Naive thymus-derived CD8-positive, alpha-beta T cell (primary cell): ENCODE measurements around the gene EHD3. TPM values are rescaled to one million over a fixed set of nuclear protein-coding genes. Genes with fewer than 3 reads are reported as not detected.

Source experiments
- ATAC-seq, 2 donors: fragments of 150-1000 bp; cut with Tn5 transposase in 1 of 2; sonication (Bioruptor Pico), chemical (Tn5 transposase) in 1 of 2; 1 replicate in 1 of 2; 2 replicates in 1 of 2; pipeline ENCODE4 v1.10.0; 2021; ENCODE audit warnings: mild to moderate bottlenecking in 2 of 2, moderate library complexity in 2 of 2
- POLR2A ChIA-PET: fragments of 350-600 bp; sonication (Branson Sonifier 250); formaldehyde crosslinking; loops from one replicate; lab custom pipeline; 2021; ENCODE audit warnings: antibody characterized with exemption; lab: Charles Lee
- DNase-seq, 10 donors: peaks; one replicate each; pipeline versions ENCODE4 v3.0.0 to v3.0.0-alpha.2; 2020 to 2022
- H3K27ac Mint-ChIP-seq, 10 donors: one replicate each; pipeline ENCODE4 v1.8.0; 2020 to 2022; ENCODE audit warnings: mild to moderate bottlenecking in 10 of 10, mixed read lengths in 10 of 10, moderate library complexity in 4 of 10, inconsistent platforms in 1 of 10
- H3K27me3 Mint-ChIP-seq, 5 donors: one replicate each; pipeline ENCODE4 v1.8.0; 2021 to 2022; ENCODE audit warnings: mixed read lengths in 5 of 5
- H3K36me3 Mint-ChIP-seq, 3 donors: one replicate each; pipeline ENCODE4 v1.8.0; 2020 to 2022; ENCODE audit warnings: mixed read lengths in 3 of 3, mild to moderate bottlenecking in 2 of 3, inconsistent platforms in 1 of 3
- H3K4me1 Mint-ChIP-seq, 4 donors: one replicate each; pipeline ENCODE4 v1.8.0; 2021 to 2022; ENCODE audit warnings: mixed read lengths in 4 of 4
- H3K4me3 Mint-ChIP-seq, 10 donors: one replicate each; pipeline ENCODE4 v1.8.0; 2020 to 2022; ENCODE audit warnings: mild to moderate bottlenecking in 10 of 10, mixed read lengths in 10 of 10, moderate library complexity in 6 of 10, inconsistent platforms in 1 of 10
- H3K9me3 Mint-ChIP-seq, 9 donors: one replicate each; pipeline ENCODE4 v1.8.0; 2020 to 2022; ENCODE audit warnings: mixed read lengths in 9 of 9, mild to moderate bottlenecking in 3 of 9, inconsistent platforms in 1 of 9, moderate library complexity in 1 of 9
- polyA plus RNA-seq, 3 donors: library from polyadenylated mRNA; unstranded; fragments of 300-500 nt; fragmentation: Illumina TruSeq; gene quantifications; one replicate each; pipeline ENCODE4 v1.2.3, GENCODE V29; 2021
- total RNA-seq, 8 experiments: library from RNA in 2 of 8; stranded (reverse) in 2 of 8; gene quantifications; one replicate each; pipeline ENCODE4 v1.2.3 and lab custom pipeline; 2021 to 2026

EHD3 gene
- total RNA-seq (1 to 10 TPM; 3.2 to 3.6 TPM), polyA plus RNA-seq (1 to 10 TPM; 2.0 to 4.6 (median 2.6) TPM), total RNA-seq (lab: John Stamatoyannopoulos, UW) (3.0 to 9.5 (median 7.0) reads per million in 6 experiments)

GRCh38 chr2:31233741-31234682 lies at the start of gene EHD3:
TSS of gene EHD3 (plus strand) at chr2:31234152. CDS start at chr2:31234622, 470 bp downstream.
- DNase-seq, result peak; percentile 53 to 86 (median 67)
- Mint-ChIP-seq H3K36me3 (no peaks in the 10 kb centered on the region), H3K9me3 (no peaks in the 10 kb centered on the region), H3K27me3 (peaks cover 0 to 9% (median 4%) of the 10 kb centered on the region in 5 donors), H3K4me3 (peak within 1 kb of the TSS; percentile 76 to 88 (median 83)), H3K27ac (peak within 1 kb of the TSS in 7 of 10 donors; percentile 6 to 79 (median 63)), H3K4me1 (peaks cover 9 to 38% (median 25%) of the 10 kb centered on the region in 4 donors)
- POLR2A ChIA-PET, result interaction anchor here (0.9 to 1.4 kb wide), 2 partner anchors 10 to 523 kb away, joined by 3 read pairs; no protein-coding TSS in a partner anchor
- peak; percentile 96 to 99 for ATAC-seq

DNA sequence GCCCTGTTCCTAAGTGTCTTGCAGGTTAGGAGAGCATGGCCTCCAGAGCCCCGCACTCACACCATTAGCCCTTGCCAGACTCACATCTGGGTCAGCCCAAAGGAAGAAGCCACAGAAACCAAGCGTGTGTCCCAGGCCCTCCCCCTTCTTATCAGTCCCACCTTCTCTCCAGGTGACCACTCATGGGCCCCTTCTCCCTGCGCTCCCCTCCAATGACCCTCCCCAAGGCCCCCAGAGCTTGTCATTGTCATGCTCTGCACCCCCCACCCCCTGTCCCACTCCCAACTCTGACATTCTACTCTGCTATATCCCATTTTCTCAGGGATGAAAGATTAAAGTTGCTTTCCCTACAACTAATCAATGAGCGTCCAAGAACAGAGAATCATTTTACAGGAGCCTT lies 46.8 kb upstream of the EHD3 start:
- Mint-ChIP-seq H3K4me3 (no peak overlapping the region), H3K36me3 (peaks cover 0 to 6% (median 4%) of the 10 kb centered on the region in 3 donors), H3K9me3 (peaks cover 0 to 11% (median 1%) of the 10 kb centered on the region in 9 donors), H3K4me1 (no peaks in the 10 kb centered on the region), H3K27ac (no peak overlapping the region), H3K27me3 (peaks cover 0 to 3% (median 0%) of the 10 kb centered on the region in 5 donors)
- no peak for DNase-seq
- ATAC-seq, result no peak
- POLR2A ChIA-PET, result no interaction called here

DNA sequence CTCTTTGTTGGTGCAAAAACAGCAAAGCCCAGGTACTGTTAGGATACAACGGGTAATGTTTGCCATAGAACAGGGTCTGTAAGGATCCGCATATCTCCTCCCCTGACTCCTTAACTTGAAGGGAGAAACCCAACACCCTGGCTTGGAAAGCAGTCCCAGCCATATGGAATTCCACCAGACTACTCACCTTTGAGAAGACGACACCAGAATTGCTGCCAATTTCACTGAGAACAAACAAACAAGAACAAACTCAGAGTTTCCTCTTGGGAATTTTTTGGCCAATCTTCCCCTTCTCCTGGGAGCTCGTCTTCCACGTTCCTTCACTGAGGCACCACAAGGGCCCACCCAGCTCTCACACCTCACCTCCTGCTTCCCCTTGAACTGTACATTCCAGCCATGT lies 45.8 kb upstream of the EHD3 start:
- H3K4me1 Mint-ChIP-seq, result no peaks in the 10 kb centered on the region
- peaks cover 0 to 3% (median 0%) of the 10 kb centered on the region in 5 donors for H3K27me3 Mint-ChIP-seq
- no peak overlapping the region for H3K4me3 Mint-ChIP-seq
- H3K27ac Mint-ChIP-seq, result no peak overlapping the region
- POLR2A ChIA-PET, result no interaction called here
- H3K36me3 Mint-ChIP-seq, result peaks cover 0 to 6% (median 4%) of the 10 kb centered on the region in 3 donors
- peaks cover 0 to 11% (median 1%) of the 10 kb centered on the region in 9 donors for H3K9me3 Mint-ChIP-seq
- no peak for ATAC-seq
- no peak for DNase-seq

GRCh38 chr2:31189141-31189540 lies 44.8 kb upstream of the EHD3 start:
- peaks cover 0 to 5% (median 0%) of the 10 kb centered on the region in 3 donors for H3K36me3 Mint-ChIP-seq
- H3K9me3 Mint-ChIP-seq, result peaks cover 0 to 6% (median 0%) of the 10 kb centered on the region in 9 donors
- no peak overlapping the region for H3K4me3 Mint-ChIP-seq

DNA sequence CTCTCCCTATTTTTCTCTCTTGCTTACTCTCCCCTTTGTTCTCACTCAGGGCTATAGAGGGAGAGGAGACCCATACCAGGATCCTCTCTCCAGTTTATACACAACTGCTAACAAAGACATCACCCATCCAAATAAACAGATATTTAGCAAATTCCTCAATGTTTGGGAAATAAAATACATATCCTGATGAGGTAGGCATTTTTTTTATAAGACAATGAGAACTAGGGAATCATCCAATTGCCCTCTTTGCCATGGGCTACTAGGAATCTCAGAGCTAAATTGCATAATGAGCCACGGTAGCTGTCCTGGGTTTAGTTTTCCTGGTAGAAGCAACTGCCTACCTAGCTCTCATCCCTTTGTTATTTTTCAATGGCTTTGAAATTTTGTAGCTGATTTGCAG lies 43.8 kb upstream of the EHD3 start:
- Mint-ChIP-seq H3K27me3 (peaks cover 0 to 3% (median 0%) of the 10 kb centered on the region in 5 donors), H3K9me3 (no peaks in the 10 kb centered on the region), H3K4me3 (no peak overlapping the region), H3K27ac (no peak overlapping the region), H3K36me3 (no peaks in the 10 kb centered on the region), H3K4me1 (no peaks in the 10 kb centered on the region)
- ATAC-seq (no peak), DNase-seq (no peak)
- POLR2A ChIA-PET, result interaction anchor here (0.7 kb wide), 1 partner anchor 112 kb away, joined by 3 read pairs; no protein-coding TSS in a partner anchor

More at GRCh38 chr2:31189141-31189540, 44.8 kb upstream of the EHD3 start:
- Mint-ChIP-seq H3K4me1 (no peaks in the 10 kb centered on the region), H3K27ac (no peak overlapping the region), H3K27me3 (peaks cover 0 to 3% (median 0%) of the 10 kb centered on the region in 5 donors)
- DNase-seq (no peak), ATAC-seq (no peak)
- POLR2A ChIA-PET, result no interaction called here

DNA sequence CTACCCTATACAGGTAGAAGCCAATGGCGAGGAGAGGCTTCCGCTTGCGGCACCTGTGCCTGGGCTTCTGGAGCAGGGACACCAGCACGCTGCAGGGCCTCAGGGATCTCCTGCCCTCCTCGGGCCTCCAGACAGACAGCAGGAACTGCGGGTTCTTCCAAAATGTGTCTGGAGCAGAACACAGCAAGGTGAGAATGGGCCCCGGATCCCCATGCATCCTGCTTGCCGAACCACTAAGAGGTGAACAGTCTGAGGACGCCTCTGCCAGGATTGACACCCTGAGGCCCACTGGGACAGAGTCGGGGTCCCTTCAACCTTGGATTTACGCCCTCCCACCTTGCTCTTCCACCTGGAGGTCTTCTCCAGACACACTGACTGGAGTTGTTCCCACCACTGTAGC lies 42.0 kb upstream of the EHD3 start:
- DNase-seq, result no peak
- ATAC-seq, result no peak
- H3K27me3 Mint-ChIP-seq, result peaks cover 0 to 3% (median 0%) of the 10 kb centered on the region in 5 donors
- POLR2A ChIA-PET, result no interaction called here
- peaks cover 0 to 2% (median 0%) of the 10 kb centered on the region in 9 donors for H3K9me3 Mint-ChIP-seq
- no peaks in the 10 kb centered on the region for H3K4me1 Mint-ChIP-seq
- H3K36me3 Mint-ChIP-seq, result no peaks in the 10 kb centered on the region
- no peak overlapping the region for H3K27ac Mint-ChIP-seq
- H3K4me3 Mint-ChIP-seq, result no peak overlapping the region

DNA sequence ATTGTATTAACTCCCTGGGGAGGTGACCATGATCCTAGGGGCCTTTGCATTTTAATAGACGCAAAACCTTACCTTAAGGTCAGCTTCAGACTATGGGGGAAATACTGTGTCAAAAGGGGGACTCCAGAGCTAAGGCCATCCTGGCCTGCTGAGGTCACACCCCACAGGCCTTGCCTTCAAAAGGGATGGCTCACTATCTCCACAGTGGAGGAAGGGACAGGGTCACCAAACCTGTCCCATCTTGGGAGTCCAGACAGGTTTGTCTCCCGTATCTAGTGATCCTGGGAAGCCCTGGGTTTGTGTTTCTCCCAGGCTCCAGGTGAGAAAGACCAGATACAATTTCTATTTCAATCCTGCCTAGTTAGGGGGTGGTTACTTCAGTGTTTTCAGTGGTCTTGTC lies 41.6 kb upstream of the EHD3 start:
- Mint-ChIP-seq H3K4me1 (no peaks in the 10 kb centered on the region), H3K27me3 (peaks cover 0 to 3% (median 0%) of the 10 kb centered on the region in 5 donors), H3K4me3 (no peak overlapping the region), H3K36me3 (no peaks in the 10 kb centered on the region), H3K9me3 (peaks cover 0 to 2% (median 0%) of the 10 kb centered on the region in 9 donors), H3K27ac (no peak overlapping the region)
- DNase-seq (no peak), ATAC-seq (no peak)
- POLR2A ChIA-PET, result no interaction called here

DNA sequence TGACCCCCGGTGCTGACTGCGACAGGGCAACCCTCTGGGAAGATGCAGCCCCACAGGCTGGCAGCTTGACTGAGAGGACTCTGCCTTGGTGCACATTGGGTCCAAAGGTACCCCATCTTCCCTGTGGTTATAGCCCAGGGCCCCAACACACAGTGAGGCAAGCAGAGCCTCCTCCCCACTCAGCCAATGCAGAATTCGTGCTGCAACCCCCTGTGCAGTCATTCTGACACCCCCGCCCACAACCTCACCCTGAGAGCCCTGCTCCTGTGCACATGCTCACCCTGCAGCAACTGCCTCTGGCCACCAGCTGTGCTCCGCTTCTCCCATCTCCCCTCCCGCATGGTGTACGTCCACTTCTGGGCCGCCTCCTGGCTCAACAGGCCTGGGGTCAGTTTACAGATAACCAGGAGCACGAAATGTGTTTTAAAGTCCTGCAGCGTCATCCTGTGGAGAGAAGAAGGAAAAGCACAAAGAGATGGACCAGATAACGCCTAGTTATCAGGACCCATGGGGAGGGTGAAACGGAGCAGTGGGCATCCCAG lies 41.0 kb upstream of the EHD3 start:
- POLR2A ChIA-PET, result no interaction called here
- ATAC-seq (no peak), DNase-seq (no peak)
- H3K9me3 Mint-ChIP-seq, result peaks cover 0 to 2% (median 0%) of the 10 kb centered on the region in 9 donors
- peaks cover 0 to 3% (median 0%) of the 10 kb centered on the region in 5 donors for H3K27me3 Mint-ChIP-seq
- no peaks in the 10 kb centered on the region for H3K36me3 Mint-ChIP-seq
- no peaks in the 10 kb centered on the region for H3K4me1 Mint-ChIP-seq
- H3K27ac Mint-ChIP-seq, result no peak overlapping the region
- no peak overlapping the region for H3K4me3 Mint-ChIP-seq

GRCh38 chr2:31193806-31194205 lies 40.1 kb upstream of the EHD3 start:
- Mint-ChIP-seq H3K27ac (no peak overlapping the region), H3K36me3 (peaks cover 0 to under 1% (median 0%) of the 10 kb centered on the region in 3 donors), H3K27me3 (no peaks in the 10 kb centered on the region), H3K4me3 (no peak overlapping the region), H3K9me3 (peaks cover 0 to 2% (median 0%) of the 10 kb centered on the region in 9 donors), H3K4me1 (no peaks in the 10 kb centered on the region)
- ATAC-seq (no peak), DNase-seq (no peak)
- POLR2A ChIA-PET, result no interaction called here

GRCh38 chr2:31196622-31197021 lies 37.3 kb upstream of the EHD3 start:
- POLR2A ChIA-PET, result no interaction called here
- Mint-ChIP-seq H3K9me3 (peaks cover 0 to 2% (median 0%) of the 10 kb centered on the region in 9 donors), H3K36me3 (peaks cover 0 to 5% (median 0%) of the 10 kb centered on the region in 3 donors), H3K4me1 (no peaks in the 10 kb centered on the region), H3K27ac (no peak overlapping the region), H3K4me3 (no peak overlapping the region), H3K27me3 (no peaks in the 10 kb centered on the region)
- ATAC-seq, result no peak
- DNase-seq, result no peak

DNA sequence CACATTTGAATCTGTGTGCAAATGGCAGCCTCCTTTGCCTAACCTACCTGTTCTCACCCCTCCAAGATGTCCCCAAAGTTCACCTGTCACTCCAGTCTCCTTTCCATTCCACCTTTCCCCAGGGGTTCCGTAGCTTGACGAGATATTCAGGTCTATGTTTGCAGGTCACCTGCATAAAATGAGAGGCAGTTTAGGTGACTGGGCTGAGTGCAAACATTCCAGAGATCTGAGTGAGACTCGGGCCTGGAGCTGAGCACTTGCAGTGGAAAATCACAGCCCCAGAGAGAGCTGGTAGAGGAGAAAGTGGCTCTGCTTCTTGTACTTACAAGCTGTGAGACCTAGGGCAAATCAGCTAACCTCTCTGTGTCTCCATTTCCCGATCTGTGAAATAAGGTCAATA lies 36.8 kb upstream of the EHD3 start:
- no peak overlapping the region for H3K4me3 Mint-ChIP-seq
- no peaks in the 10 kb centered on the region for H3K27me3 Mint-ChIP-seq
- peaks cover 0 to 5% (median 0%) of the 10 kb centered on the region in 3 donors for H3K36me3 Mint-ChIP-seq
- POLR2A ChIA-PET, result no interaction called here
- no peaks in the 10 kb centered on the region for H3K4me1 Mint-ChIP-seq
- peaks cover 0 to 2% (median 0%) of the 10 kb centered on the region in 9 donors for H3K9me3 Mint-ChIP-seq
- H3K27ac Mint-ChIP-seq, result no peak overlapping the region
- no peak for ATAC-seq
- DNase-seq, result no peak

DNA sequence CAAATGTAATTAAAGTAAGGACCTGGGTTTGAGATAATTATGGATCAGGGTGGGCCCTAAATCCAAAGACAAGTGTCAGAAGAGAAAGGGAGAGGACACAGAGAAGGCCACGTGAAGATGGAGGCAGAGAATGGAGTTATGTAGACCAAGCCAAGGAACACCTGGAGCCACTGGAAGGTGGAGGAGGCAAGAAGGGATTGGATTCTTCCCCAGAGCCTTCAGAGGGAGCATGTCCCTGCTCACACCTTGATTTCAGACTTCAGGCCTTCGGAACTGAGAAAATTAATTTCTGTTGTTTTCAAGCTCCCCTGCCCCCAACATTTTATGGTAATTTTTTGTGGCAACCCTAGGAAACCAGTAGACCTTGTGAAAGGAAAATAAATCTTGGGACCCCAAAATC lies 36.3 kb upstream of the EHD3 start:
- no peak overlapping the region for H3K4me3 Mint-ChIP-seq
- POLR2A ChIA-PET, result no interaction called here
- no peaks in the 10 kb centered on the region for H3K27me3 Mint-ChIP-seq
- DNase-seq (no peak), ATAC-seq (no peak)
- peaks cover 0 to 5% (median 0%) of the 10 kb centered on the region in 3 donors for H3K36me3 Mint-ChIP-seq
- H3K9me3 Mint-ChIP-seq, result peaks cover 0 to 2% (median 0%) of the 10 kb centered on the region in 9 donors
- no peak overlapping the region for H3K27ac Mint-ChIP-seq
- no peaks in the 10 kb centered on the region for H3K4me1 Mint-ChIP-seq

DNA sequence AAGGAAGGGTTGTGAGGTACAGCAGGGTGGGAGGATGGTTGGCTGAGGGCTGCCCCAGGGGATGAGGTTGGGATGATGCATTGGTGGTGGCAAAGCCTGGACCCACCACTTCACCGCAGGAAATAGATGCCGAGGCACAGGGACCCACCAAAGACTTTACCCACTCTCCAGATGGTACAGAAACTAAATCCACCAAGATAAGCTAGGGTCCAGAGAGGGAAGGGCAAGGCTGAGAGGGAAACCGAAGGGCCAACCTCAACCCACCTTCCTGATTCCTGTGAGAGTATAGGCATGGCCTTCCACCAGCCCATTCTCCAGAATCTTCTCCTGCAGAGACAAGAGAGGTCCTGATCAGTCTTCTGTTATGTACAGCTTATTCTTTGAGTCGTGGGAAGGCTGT lies 34.7 kb upstream of the EHD3 start:
- Mint-ChIP-seq H3K27ac (no peak overlapping the region), H3K9me3 (peaks cover 0 to 2% (median 0%) of the 10 kb centered on the region in 9 donors), H3K27me3 (no peaks in the 10 kb centered on the region), H3K4me1 (no peaks in the 10 kb centered on the region), H3K4me3 (no peak overlapping the region), H3K36me3 (peaks cover 0 to 5% (median 0%) of the 10 kb centered on the region in 3 donors)
- ATAC-seq (no peak), DNase-seq (no peak)
- POLR2A ChIA-PET, result no interaction called here
